GM12891 (cell line): ENCODE data around the gene CPLX3.

ENCODE experiments used
- DNase-seq: peaks from one replicate; pipeline ENCODE4 v3.0.0; 2011; ENCODE audit warnings: low spot score; ENCODE audit not compliant: insufficient read length
- FAIRE-seq: peaks from 2 replicates; lab custom pipeline; 2011; peaks lifted over from hg19 to GRCh38; lab: Jason Lieb, UNC
- PAX5 ChIP-seq: IDR thresholded peaks from 2 replicates; pipeline ENCODE4 v1.6.1; 2011; ENCODE audit warnings: low read length, moderate library complexity, mild to moderate bottlenecking; ENCODE audit not compliant: insufficient read depth, severe bottlenecking
- POLR2A ChIP-seq: IDR thresholded peaks from 2 replicates; pipeline ENCODE4 v1.6.1; 2011; ENCODE audit warnings: low read depth, low read length, control low read depth
- POLR2AphosphoS5 ChIP-seq: IDR thresholded peaks from 2 replicates; pipeline ENCODE4 v1.6.1; 2011; ENCODE audit warnings: low read depth, low read length, control low read depth
- POU2F2 ChIP-seq: IDR thresholded peaks from 2 replicates; pipeline ENCODE4 v1.6.1; 2011; ENCODE audit warnings: low read depth, mild to moderate bottlenecking, control low read depth, low read length, moderate library complexity
- SPI1 ChIP-seq: IDR thresholded peaks from 2 replicates; pipeline ENCODE4 v1.6.1; 2011; ENCODE audit warnings: low read depth, low read length, control low read depth
- TAF1 ChIP-seq: IDR thresholded peaks from 2 replicates; pipeline ENCODE4 v1.6.1; 2011; ENCODE audit warnings: low read depth, low read length, control low read depth

The CPLX3 gene

GRCh38 chr15:74835312-74835823 is 8.9 kb downstream of the CPLX3 start:
- DNase-seq (peak; percentile 62), FAIRE-seq (peak; percentile 69)
- TF ChIP-seq SPI1 (peak; percentile 26; the same call in 1 of the 2 replicates), POLR2AphosphoS5 (no peak)

- no peak for DNase-seq
- no peak for FAIRE-seq
Measured at GRCh38 chr15:74836846-74837245, 10.4 kb downstream of the CPLX3 start.

GRCh38 chr15:74837482-74838136 is 11.2 kb downstream of the CPLX3 start:
- TF ChIP-seq POLR2AphosphoS5, result no peak
- no peak for FAIRE-seq
- DNase-seq, result no peak

More at GRCh38 chr15:74836846-74837245, 10.4 kb downstream of the CPLX3 start:
- TF ChIP-seq SPI1 (no peak), POLR2A (no peak), POLR2AphosphoS5 (no peak), POU2F2 (no peak), TAF1 (no peak), PAX5 (no peak)

GRCh38 chr15:74838137-74838516 is 11.7 kb downstream of the CPLX3 start:
- FAIRE-seq, result no peak
- DNase-seq, result no peak
- TF ChIP-seq PAX5 (no peak), POU2F2 (no peak), TAF1 (no peak), POLR2A (no peak), SPI1 (no peak), POLR2AphosphoS5 (no peak)

GRCh38 chr15:74838746-74839525 is 12.5 kb downstream of the CPLX3 start:
- TF ChIP-seq POU2F2 (no peak), POLR2AphosphoS5 (no peak), POLR2A (no peak), SPI1 (no peak), TAF1 (no peak)
- DNase-seq, result no peak
- no peak for FAIRE-seq

GRCh38 chr15:74839526-74840395 is 13.3 kb downstream of the CPLX3 start:
- DNase-seq (no peak), FAIRE-seq (no peak)
- no peak for TF ChIP-seq TAF1
- no peak for TF ChIP-seq POLR2AphosphoS5
- TF ChIP-seq POLR2A, result no peak
- TF ChIP-seq SPI1, result no peak
- TF ChIP-seq PAX5, result no peak
- TF ChIP-seq POU2F2, result no peak

GRCh38 chr15:74840851-74841775 is 14.7 kb downstream of the CPLX3 start:
- no peak for FAIRE-seq
- TF ChIP-seq TAF1 (no peak), POLR2AphosphoS5 (no peak), PAX5 (no peak), SPI1 (no peak), POU2F2 (no peak), POLR2A (no peak)
- DNase-seq, result no peak

- TF ChIP-seq POLR2AphosphoS5 (no peak), POU2F2 (no peak), PAX5 (no peak), SPI1 (no peak), POLR2A (no peak), TAF1 (no peak)
- DNase-seq (no peak), FAIRE-seq (no peak)
Measured at GRCh38 chr15:74841891-74842373, 15.5 kb downstream of the CPLX3 start.
